ENCODE results near the gene OR5H2.
"Not testable (repeated sequence)": the region's sequence is repeated elsewhere in the genome, so short reads cannot be mapped to it uniquely, and the experiment has no call there.

Gene OR5H2

GRCh38 chr3:98282205-98282604 is at the start of gene OR5H2:
Gene OR5H2, plus strand, starts transcription at chr3:98282505. Its CDS starts 398 bp downstream, at chr3:98282903.
- H3K27ac ChIP-seq, result no peak within 1 kb of the TSS
- no peak within 1 kb of the TSS for H3K4me3 ChIP-seq
- H3K27me3 ChIP-seq, result no peaks in the 10 kb centered on the region
- TF ChIP-seq CTCF (IDR thresholded peaks at IDR 0.05), result no peak
- intact Hi-C loops (cut with DNase I; ENCODE audit: low total_unique reads), result no loop called here
- H3K36me3 ChIP-seq, result no peaks in the 10 kb centered on the region
- H3K4me1 ChIP-seq, result no peaks in the 10 kb centered on the region
- no peaks in the 10 kb centered on the region for H3K9me3 ChIP-seq
- DNase-seq, result no peak

- DNase-seq, result no peak
- TF ChIP-seq CTCF (IDR thresholded peaks at IDR 0.05), result no peak
- intact Hi-C loops (cut with DNase I; ENCODE audit: low total_unique reads), result no loop called here
- H3K4me1 ChIP-seq, result no peaks in the 10 kb centered on the region
- H3K9me3 ChIP-seq, result no peaks in the 10 kb centered on the region
- H3K4me3 ChIP-seq, result no peak overlapping the region
- H3K27ac ChIP-seq, result no peak overlapping the region
- H3K36me3 ChIP-seq, result no peaks in the 10 kb centered on the region
- no peaks in the 10 kb centered on the region for H3K27me3 ChIP-seq
Observed at GRCh38 chr3:98233468-98233867, 48.8 kb upstream of the OR5H2 start.

- TF ChIP-seq CTCF (IDR thresholded peaks at IDR 0.05), result no peak
- Histone ChIP-seq H3K4me3 (no peak overlapping the region), H3K36me3 (no peaks in the 10 kb centered on the region), H3K27ac (no peak overlapping the region), H3K4me1 (no peaks in the 10 kb centered on the region), H3K9me3 (no peaks in the 10 kb centered on the region), H3K27me3 (no peaks in the 10 kb centered on the region)
- DNase-seq, result no peak
- intact Hi-C loops (cut with DNase I; ENCODE audit: low total_unique reads), result no loop called here
Observed at GRCh38 chr3:98240131-98240530, 42.2 kb upstream of the OR5H2 start.

- H3K27ac ChIP-seq, result no peak overlapping the region
- no peaks in the 10 kb centered on the region for H3K9me3 ChIP-seq
- H3K4me1 ChIP-seq, result no peaks in the 10 kb centered on the region
- no peaks in the 10 kb centered on the region for H3K36me3 ChIP-seq
- DNase-seq, result no peak
- intact Hi-C loops (cut with DNase I; ENCODE audit: low total_unique reads), result no loop called here
- H3K4me3 ChIP-seq, result no peak overlapping the region
- H3K27me3 ChIP-seq, result no peaks in the 10 kb centered on the region
- no peak for TF ChIP-seq CTCF (IDR thresholded peaks at IDR 0.05)
Observed at GRCh38 chr3:98242155-98242554, 40.1 kb upstream of the OR5H2 start.

- TF ChIP-seq CTCF (IDR thresholded peaks at IDR 0.05), result no peak
- H3K9me3 ChIP-seq, result no peaks in the 10 kb centered on the region
- no peaks in the 10 kb centered on the region for H3K27me3 ChIP-seq
- no peak overlapping the region for H3K27ac ChIP-seq
- DNase-seq, result no peak
- intact Hi-C loops (cut with DNase I; ENCODE audit: low total_unique reads), result no loop called here
- H3K4me3 ChIP-seq, result no peak overlapping the region
- no peaks in the 10 kb centered on the region for H3K4me1 ChIP-seq
- H3K36me3 ChIP-seq, result no peaks in the 10 kb centered on the region
Observed at GRCh38 chr3:98243843-98244242, 38.5 kb upstream of the OR5H2 start.

- Histone ChIP-seq H3K4me1 (no peaks in the 10 kb centered on the region), H3K27ac (no peak overlapping the region), H3K4me3 (no peak overlapping the region), H3K9me3 (no peaks in the 10 kb centered on the region), H3K27me3 (no peaks in the 10 kb centered on the region), H3K36me3 (no peaks in the 10 kb centered on the region)
- DNase-seq, result no peak
- no peak for TF ChIP-seq CTCF (IDR thresholded peaks at IDR 0.05)
- intact Hi-C loops (cut with DNase I; ENCODE audit: low total_unique reads), result no loop called here
Observed at GRCh38 chr3:98246142-98246541, 36.2 kb upstream of the OR5H2 start.

GRCh38 chr3:98256026-98256425 is 26.3 kb upstream of the OR5H2 start:
- H3K36me3 ChIP-seq; H3K4me1 ChIP-seq; DNase-seq; intact Hi-C loops (cut with DNase I; ENCODE audit: low total_unique reads); H3K27me3 ChIP-seq; H3K27ac ChIP-seq; H3K9me3 ChIP-seq; H3K4me3 ChIP-seq: not testable (repeated sequence)

All from tibial artery (tissue), 4 donors.